NCI-H1930 (cell line): ENCODE data around the gene CLEC16A.

ENCODE experiments used
- DNase-seq, 2 experiments: peaks; one replicate each; lab custom pipeline; 2025; lab: John Stamatoyannopoulos, UW

Gene CLEC16A

DNA sequence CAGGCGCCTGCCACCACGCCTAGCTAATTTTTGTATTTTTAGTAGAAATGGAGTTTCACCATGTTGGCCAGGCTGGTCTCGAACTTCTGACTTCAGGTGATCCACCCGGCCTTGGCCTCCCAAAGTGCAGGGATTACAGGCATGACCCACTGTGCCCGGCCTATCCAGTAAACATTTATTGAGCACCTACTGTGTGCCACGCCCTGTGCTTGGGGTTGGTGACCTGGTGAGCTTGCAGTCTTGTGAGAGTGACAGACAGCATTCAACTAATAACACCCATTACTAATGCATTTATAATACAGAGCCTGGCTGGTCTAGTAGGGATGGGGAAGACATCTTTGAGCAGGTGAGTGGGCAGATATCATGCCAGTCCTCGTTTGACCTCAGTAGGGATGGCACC lies 198.6 kb downstream of the CLEC16A start:
- DNase-seq, result no peak

DNA sequence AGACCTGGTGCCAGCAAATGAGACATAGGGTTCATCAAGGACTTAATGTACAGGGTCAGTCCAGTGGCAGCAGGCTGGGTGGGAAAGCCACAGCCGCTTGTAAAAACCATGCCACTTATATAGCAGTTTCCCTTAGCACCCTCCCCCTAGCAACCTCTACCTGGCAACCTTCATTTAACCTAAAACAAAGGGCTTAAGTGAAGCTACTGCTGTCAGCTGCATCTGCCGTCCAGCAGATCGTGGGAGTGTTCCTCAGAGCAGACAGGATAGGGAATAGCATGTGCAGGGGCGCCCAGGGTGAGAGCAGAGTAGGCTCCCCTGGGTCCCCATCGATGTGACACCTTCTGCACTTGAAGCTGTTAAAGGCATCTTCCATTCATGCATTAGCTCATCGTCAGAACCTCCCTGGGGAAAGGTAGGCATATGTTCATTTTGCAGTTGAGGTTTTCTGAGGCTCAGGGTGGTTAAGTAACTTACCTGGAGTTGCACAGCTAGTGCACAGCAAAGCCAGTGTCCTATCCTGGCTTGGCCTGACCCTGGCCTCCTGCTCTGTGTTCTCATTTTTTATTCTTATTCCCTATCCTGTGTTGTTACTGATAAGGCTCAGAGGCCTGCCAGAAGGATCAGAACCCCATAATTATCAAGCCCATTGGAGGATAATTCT lies 199.1 kb downstream of the CLEC16A start:
- DNase-seq, result no peak

DNA sequence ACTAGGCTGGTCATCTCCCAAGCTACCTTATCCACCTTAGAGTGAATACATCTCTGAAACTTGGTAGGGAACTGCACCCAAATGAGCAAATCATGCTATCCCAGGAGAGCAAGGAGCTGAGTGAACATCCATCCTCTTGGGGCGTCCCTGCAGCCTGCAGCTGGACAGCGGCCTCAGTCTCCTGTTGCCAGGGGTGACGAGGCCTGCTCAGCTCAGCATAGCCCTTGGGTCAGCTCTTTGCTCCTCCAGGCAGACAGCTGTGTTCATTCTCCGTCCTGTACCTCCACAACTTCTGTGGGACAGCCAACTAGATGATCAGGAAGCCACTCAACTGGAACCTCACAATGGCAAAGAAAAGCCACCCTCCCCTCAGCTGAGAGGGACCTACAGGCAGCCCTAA lies 199.8 kb downstream of the CLEC16A start:
- DNase-seq, result no peak

DNA sequence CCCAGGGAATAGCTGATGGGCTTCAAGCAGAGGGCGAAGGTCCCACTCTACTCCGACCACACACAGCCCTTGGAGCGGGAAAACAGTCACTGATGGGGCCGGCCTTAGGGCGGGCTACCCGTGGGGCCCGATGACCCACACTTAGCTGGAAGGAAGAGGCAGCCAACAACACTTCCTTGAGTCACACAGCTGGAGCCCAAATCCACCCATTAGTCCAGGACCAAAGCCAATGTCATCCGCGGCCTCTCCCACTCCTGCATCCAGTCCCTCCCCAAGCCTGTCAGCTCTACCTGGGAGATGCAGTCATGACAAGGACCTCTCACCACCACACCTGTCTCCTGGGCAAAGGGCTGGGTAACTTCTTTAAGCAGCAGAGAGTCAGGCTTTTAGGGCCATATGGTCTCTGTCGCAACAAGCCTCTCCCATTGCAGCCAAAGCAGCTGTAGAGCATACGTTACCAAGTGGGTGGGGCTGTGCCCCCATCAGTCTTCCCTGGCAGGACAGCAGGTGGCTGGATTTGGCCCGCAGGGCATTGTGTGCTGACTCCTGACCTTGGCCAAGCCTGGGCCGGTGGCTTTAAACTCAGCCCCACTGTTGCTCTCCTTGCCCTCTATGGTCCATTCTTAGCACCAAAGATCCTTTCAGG lies 200.9 kb downstream of the CLEC16A start:
- DNase-seq, result no peak

DNA sequence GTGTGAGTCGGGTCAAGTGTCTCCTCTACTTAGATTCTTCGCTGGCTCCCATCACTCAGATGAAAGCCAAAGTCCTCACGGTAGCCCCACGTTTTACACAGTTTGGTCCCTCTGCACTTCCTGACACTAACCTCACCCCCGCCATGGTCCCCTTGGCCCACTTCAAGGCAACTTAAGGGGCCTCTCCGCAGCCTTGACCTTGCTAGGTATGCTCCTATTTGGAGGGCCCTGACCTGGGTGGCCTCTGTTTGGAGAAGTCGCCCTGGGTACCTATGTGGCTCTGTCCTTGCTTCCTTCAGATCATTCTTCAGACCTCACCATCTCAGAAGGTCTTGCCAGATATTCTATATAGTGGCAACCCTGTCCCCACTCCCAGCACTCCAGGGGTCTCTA lies 201.5 kb downstream of the CLEC16A start:
- DNase-seq, result no peak

DNA sequence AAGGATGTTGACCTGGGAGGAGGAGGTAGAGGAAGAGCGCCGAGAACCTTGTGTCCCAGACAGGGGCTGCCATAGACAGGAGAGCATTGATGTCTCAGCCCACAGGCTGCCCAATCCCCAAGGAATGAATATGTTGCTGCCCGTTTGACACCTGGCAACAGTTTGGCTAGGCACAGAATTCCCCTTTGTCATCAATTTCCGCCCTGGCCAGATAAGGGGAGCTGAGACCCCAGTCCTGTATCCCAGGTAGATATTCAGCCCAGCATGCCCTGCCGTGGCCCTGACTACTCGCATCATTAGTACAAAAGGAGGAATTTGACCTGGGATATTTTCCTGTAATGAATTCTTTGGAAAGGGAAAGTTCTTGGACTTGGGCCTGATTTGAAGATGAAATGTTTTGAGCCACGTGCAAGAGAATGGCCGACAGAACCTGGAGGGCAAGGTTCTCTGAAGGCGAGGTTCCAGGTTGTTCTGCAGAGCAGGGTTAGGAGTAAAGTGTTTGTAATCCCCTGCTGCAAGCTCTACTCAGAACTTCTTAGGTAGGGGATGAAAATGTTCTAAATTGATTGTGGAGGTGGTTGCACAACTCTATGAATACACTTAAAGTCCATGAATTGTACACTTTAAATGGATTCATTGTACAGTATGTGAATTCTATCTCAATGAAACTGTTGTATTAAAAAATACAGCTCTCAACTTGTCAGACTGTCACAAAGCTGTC lies 202.8 kb downstream of the CLEC16A start:
- DNase-seq, result no peak

DNA sequence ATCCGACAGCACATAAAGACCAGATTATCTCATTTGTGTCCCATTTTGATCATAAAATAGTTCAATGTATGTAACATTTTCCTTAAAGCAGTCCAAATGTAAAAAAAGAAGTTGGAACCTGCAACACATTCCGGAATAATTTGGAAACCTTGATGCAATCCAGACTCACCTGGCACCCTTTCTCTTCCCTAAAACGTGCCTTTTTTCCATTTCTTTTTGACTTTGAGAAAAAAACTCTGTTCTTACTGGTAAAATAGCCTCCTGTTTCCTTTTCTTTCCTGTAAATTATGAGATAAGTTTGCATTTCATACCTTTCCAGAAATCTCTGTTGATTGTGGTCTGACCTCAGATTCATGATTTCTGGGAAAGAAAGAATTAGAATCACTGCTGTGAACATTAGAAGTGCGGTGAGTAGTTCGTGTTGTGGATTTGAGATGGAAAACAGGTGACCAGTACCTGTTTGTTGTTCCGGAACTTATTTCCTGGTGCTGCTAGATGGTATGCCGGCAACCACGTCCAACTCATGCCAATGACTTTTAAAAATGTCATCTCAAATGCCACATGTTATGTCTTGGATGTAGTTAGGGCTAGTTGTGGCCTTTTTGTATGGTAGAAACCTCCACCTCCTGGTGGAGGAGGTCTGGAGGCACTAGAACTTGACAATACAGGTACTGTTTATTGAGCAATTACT lies 203.5 kb downstream of the CLEC16A start:
- no peak for DNase-seq

DNA sequence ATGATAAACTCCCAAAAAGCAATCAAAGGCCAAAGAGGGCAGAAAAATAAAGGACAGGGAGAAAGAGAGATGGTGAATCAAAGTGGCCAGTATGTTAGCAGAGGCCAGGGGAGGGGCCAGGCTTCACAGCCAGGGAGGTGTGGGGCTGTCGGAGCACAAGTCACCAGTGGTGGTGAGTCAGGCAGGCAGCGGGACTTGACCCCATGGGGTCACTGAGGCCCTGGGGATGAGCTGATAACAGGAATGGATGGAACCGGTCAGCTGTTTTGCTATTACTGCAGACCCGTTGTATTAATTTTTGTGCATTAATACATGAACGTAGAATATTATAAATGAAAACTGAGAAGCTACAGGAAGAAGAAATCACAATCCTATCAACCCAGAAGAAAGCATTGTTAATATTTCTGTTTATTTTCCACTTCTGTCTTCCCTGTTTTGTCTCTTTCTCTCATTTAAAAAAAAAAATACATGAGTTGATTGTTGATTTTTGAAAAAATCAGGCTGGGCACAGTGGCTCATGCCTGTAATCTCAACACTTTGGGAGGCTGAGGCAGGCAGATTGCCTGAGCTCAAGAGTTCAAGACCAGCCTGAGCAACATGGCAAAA lies 204.8 kb downstream of the CLEC16A start:
- DNase-seq, result no peak

DNA sequence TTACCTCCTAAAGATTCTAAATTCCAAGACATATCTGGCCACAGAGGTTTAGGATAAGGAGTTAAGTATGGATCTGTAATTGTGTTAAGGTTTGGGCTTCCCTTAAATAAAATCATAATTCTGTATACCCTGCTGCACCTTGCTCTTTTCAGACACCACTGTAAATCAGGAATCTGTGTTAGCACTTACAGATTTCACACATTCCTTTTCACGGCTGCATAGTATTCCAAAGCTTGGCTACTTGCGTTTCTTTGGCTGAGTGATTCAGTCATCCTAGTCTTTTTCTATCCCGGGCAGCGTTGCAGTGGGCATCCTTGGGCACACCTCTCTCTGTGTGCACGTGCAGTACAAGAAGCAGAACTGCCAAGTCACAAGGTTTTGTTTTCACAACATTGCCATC lies 205.8 kb downstream of the CLEC16A start:
- no peak for DNase-seq

DNA sequence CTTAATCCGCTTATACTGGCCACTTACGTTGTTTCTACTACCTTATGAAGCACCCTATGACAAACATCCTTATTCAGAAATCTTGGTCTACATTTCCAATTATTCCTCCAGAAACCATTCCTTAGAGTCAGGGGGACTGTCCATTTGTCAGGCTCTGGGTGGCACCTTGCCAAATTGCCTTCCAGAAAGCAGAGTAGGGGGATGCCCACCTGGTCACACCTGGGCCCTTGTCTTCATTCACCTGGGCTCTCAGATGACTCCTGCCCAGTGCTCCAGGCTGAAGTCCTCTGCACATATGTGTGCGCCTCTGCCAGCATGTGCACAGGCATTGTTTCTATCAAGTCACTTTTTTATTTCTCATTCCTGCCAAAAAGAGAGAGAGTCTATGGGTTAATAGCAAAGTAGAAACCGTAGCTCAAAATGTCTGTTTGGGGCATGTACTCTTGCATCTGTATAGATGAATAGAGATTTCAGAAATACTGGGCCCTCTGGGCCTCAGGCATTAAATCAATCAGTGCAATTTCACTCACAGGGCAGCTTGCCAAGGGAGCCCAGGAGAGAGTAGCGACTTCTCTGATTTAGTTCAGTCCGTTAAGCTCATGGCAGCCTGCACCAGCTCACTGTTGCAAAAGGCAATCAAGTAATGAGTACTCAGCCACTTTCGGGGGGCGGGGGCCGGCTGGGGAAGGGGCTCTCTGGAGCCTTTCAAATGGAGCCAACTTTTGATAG lies 207.0 kb downstream of the CLEC16A start:
- DNase-seq, result no peak

DNA sequence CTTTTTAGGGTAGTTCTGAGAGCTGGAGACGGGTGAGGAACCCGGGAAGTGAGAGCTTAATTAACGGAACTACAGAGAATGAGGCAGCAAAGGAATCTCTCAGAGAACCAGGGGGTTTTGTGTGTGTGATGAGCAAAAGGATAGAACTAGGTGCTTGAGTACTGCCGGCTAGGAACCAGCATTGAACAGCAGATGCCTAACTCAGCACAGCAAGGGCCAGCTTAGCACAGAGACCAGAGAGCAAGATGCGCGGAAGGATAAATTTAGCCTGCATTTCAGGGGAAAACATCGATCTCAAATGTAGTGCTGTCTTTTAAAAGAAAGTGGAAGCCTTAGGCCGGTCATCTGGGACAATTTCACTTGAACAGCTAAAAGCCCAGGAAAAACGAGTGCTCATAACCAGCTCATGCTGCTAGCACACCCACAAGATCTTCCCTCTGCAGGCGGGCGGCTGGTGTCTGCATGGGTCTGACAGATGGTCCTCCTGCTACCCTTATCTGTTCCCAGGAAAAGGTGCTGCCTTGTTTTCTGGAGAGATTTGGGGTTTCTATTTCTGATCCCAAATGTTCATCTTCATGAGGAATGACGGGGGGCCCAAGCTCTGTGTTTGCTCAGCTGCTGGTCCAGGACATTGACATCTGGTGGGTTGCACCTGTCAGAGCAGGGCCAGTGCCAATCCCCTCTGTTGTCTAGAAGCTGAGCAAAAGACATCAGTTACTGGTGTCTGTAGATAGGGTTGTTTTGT lies 207.7 kb downstream of the CLEC16A start:
- no peak for DNase-seq

DNA sequence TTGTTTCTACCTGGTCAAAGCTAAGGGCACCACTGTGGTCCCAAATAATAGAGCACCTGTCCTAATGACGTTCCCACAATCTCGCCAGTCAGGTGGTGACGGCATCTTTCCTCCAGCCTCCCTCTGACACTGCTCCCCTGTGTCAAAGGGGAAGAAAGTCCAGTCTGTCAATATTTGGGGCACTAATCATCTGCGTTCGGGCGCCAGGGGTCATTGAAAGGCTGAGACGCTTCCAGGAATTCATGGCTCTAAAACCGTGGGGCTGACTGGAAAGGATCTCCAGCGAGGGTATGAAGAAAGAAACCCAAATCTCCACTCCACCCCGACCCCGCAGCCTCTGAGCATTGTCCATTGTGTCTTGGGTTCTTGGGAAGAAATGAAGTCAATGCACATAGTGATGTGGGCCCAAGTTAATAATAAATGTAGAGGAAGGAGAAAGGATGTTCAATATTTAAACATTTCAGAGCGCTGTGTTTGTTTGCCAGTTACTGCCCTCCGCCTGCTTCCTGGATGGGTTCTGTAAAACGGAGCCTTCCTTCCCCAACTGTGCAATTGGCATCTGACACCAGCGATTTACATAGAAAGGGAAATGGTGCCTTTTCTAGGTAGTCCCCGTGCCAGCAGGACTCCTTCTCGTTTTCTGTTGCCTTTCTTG lies 208.4 kb downstream of the CLEC16A start:
- DNase-seq, result no peak

DNA sequence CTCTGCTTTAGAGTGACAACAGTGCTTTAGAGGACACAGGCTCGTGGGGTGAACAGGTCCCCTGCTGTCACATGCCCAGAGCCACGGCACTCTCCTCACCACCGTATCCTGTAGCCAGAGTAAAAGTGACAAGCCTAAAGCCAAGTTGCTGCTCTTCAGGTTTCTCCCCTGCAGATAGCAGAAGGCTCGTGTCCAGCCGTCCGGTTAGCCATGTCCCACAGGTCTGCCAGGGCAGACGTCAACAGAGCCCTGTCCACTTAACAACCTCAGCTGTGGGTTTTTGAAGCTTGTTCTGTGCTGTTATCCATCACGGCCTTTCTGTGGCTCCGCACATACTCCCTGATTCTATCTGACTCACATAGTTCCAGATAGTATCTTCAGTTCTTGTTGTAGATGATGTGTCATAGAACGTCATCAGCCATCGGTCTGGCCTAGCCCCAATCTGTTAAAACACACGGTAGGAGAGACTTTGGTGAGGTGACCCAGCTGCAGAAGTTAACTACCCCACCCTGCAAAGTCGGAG lies 211.0 kb downstream of the CLEC16A start:
- DNase-seq, result no peak

DNA sequence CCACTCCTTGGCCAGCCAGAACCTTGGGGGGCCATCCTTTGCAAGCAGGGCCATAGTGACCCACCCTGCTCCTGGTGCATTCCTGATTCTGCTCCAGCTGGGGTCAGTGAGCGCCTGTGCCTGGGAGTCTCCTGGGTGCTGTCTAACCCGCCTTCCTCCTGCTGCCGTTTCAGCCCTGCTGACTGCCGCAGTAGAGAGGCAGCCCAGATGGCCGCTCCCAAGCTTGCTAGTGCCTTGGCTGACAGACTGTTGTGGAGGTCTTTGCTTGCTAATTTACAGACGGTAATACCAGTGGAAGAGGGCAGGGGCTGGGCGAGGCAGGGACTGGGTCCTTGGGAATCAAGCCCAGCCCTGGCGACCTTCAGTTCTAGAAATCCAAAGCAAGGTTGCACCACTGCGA lies 212.0 kb downstream of the CLEC16A start:
- no peak for DNase-seq

DNA sequence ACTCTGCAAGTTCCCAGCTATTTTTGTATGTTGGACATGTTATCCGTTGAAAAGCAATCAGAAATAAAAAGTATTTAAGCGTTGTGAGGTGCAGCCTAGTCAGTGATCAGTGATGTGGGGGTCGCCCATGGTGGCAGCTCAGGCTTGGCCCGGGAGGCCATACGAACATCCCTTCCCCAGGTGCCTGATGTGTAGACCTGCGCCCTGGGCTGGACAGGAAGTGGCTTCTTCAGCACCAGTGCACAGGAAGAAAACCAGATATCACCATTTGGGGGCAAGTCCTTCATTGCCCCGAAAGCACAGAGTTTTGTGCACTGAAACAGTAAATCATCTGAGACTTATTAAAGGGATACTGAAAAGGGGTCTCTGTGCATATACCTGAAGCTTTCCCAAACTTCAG lies 212.8 kb downstream of the CLEC16A start:
- no peak for DNase-seq

DNA sequence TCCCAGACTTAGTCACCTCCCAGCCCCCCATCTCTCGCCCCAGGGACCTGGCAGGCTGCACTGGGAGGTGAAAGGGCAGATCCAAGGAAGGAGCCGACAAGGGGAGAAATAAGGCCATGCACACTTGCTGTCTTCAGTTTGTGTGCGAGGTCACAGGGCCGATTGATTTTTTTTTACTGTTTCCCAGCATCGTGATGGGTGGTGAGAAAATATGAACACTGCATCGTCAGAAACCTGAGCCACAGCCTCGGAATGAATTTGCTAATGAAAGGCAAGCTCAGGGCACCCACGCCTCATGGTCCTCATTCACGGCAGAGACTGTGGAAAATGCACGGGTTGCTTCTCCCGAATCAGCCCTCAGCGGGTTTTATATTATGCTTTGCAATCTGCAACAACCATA lies 213.7 kb downstream of the CLEC16A start:
- no peak for DNase-seq

DNA sequence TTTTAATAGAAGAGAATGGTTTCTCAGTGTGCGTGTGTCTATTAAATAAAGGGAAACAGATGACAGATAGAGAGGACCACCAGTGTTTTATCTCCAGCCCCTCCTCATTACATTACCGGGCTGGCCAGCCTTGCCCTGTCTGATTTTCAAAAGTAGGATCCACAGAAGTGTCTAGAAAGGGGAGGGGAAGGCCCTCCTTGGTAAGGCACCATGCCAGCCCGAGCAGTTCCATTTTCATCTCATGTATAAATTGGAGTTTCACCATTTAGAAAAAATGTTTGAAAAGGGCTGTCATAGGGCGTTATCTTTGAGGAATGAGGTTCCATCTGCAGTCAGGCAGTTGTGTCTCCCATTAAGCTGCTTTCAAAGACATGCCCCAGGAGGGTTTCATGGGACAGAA lies 214.9 kb downstream of the CLEC16A start:
- DNase-seq, result no peak

DNA sequence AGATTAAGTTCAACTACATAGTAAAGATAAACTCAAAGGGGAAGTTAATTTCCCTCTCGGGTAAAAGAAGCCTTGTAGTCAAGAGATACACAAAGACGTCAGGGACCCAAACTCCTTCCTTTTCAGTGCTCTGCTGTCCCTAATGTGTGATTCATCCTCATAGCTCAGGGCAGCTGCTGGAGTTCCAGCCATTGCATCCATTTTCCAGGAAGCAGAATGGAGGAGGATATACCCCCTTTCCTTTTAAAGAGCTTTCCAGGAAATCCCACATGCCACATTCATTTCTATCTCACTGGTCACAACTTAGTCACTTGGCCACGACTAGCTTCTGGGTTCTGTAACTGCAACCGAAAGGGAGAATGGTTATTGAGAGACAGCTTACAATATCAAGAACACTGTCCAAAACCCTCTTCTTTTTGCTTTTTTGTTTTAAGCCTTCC lies 216.3 kb downstream of the CLEC16A start:
- DNase-seq, result no peak

DNA sequence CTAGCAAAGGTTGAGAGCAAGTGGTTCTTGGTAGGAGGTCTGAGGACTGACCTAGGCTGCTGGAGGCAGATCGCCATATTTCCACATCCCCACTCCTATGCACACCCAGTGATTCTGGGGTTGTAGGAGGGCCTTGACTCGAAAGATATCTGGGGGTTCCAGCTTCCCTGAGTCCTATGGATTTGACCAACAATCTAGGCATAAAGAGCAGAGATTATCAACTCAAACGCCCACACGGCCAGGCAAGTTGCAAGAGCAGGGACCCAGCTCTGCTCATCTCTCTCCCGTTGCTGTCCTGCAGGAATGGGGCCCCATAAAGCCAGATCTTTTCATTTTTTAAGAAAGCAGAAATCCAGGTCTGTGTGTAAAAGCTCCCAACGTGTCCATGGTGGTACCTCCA lies 217.1 kb downstream of the CLEC16A start:
- no peak for DNase-seq

DNA sequence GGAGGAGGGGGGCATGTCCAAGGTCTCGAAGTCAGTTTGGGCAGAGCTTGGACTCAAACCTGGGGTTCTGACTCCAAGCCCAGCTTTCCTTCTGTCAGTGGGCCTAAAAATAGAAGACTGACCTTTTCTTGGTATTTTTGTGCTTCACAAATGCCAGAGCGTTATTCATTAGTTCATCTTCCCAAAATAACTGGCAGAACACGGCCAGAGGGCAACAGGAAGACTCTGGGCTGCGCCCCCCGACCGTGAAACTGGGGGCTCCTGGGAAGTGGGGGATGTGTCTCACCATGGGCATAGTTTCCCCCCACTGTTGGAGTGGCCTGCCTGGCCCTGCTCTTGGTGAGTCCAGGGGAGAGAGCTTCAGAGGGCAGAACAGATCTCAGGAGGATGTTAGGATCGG lies 217.6 kb downstream of the CLEC16A start:
- no peak for DNase-seq
